ENCODE data around the gene LCN6.

DNA sequence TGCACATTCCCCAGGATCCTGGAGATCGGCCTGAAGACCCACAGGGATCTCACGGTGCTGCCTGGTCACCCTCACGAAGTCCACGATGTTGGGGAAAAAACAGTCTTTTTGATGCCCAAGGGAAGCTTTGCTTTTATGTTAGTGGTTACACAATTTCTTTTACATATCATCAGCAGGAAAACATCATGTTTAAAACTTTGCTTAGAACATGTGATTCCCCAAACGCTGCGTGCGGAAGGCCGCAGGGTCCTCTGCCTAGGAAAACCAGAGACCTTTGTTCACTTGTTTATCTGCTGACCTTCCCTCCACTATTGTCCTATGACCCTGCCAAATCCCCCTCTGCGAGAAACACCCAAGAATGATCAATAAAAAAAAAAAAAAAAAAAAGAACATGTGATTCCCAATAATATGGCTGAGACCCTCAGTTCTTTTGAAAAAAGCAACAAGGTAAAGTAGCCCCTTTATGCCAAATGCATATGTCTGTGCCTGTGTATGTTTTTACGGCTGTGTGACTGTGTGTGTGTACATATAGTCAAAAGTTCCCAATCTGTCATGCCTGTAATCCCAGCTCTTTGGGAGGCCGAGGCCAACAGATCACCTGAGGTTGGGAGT, 49.6 kb downstream of the LCN6 start:
- TF ChIP-seq, protein P1, sequence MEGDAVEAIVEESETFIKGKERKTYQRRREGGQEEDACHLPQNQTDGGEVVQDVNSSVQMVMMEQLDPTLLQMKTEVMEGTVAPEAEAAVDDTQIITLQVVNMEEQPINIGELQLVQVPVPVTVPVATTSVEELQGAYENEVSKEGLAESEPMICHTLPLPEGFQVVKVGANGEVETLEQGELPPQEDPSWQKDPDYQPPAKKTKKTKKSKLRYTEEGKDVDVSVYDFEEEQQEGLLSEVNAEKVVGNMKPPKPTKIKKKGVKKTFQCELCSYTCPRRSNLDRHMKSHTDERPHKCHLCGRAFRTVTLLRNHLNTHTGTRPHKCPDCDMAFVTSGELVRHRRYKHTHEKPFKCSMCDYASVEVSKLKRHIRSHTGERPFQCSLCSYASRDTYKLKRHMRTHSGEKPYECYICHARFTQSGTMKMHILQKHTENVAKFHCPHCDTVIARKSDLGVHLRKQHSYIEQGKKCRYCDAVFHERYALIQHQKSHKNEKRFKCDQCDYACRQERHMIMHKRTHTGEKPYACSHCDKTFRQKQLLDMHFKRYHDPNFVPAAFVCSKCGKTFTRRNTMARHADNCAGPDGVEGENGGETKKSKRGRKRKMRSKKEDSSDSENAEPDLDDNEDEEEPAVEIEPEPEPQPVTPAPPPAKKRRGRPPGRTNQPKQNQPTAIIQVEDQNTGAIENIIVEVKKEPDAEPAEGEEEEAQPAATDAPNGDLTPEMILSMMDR (IDR thresholded peaks at IDR 0.05), result no peak
- no peak for TF ChIP-seq POLR2AphosphoS5 (IDR thresholded peaks at IDR 0.05)

Measured in suprapubic skin (tissue), 3 donors.